SKM-1 (cell line): ENCODE measurements around the gene ABLIM3.

Experiments used
- DNase-seq: peaks from one replicate; lab custom pipeline; 2025; ENCODE audit not compliant: unreplicated experiment; lab: John Stamatoyannopoulos, UW

ABLIM3 gene

GRCh38 chr5:149132474-149132873, 8.8 kb upstream of the ABLIM3 start:
- no peak for DNase-seq

GRCh38 chr5:149133795-149134777, 7.2 kb upstream of the ABLIM3 start:
- no peak for DNase-seq

DNA sequence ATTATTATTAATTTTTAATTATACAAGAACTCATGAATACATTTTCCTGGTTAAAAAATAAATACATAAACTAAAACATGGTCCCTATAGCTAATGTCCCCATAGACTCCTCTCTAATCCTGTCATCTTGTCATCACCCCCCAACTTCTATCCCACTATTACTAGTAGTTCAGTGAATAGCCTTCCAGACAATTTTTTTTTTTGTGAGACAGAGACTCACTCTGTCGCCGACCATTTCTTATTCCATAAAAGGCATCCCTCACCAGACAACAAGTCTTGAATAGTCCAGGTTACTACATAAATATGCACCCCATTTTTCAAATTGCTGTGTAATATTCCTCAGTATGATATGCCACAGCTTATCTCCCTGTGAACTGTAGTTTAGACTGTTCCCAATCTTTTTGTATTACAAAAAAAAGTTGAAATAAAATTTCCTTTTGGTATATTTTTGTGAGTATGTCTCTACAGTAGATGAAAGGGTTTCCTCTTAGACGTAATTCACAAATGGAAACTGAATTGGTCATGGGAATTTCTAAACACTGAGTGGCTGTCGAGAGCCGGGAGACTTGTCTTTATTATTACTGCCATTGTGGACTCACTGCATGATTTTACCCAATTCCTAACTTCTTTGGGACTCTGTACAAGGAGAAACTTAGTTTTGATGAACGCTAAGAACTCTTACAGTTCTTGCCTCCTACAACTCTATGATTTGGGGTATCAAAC, 6.4 kb upstream of the ABLIM3 start:
- no peak for DNase-seq

DNA sequence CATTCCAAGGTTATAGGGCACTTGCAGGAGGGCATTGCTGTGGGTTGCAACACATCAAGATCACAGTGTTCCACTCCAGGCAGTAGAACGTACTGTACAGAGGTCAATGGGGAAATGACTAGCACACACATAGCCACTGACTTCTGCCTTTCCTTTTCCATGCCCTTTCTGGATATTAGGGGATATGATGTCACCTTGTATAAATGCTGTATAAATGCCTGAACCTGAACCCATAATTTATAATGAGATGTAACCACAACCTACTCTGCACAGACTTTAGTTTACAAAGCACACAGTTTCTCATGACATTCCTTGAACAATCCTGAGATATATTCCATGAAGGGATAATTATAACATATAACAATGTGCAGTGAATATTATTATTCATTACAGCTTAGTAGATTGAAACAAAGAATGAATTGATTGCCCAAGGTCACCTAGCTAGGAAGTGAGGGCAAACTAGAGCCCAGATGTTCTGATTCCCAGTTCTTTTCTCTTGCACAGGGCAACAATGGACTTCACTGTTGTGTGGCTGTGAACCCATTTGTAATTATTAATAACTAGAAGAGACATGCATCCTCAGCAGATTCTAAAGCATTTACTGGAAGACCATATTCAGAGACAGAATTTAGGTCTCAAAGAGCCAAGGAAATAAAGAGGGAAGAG, 5.6 kb upstream of the ABLIM3 start:
- no peak for DNase-seq

- no peak for DNase-seq
Observed at GRCh38 chr5:149138182-149138923, 2.9 kb upstream of the ABLIM3 start.

GRCh38 chr5:149140197-149141002, 893 bp upstream of the ABLIM3 start:
- no peak for DNase-seq

- no peak for DNase-seq
Observed at GRCh38 chr5:149141957-149142851, 911 bp downstream of the ABLIM3 start.

DNA sequence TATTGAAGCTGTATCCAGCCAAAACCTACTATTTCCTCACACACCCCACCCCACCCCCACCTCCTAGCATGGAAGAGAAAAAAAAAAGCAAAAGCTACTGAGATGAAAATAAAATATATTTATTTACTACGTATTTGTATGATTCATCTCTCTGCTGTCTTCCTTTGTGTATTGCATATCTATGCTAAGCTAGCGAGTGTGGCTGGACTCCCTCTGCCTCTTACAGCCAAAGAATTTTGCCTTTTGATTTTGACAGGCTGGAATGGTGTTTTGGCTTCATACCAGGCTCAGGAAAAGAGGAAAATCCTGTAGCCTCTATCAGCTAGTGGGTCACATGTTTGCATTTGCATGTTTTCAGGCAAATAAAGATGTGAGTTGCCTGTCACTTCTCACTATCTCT, 2.2 kb downstream of the ABLIM3 start:
- DNase-seq, result no peak

GRCh38 chr5:149144637-149145036, 3.3 kb downstream of the ABLIM3 start:
- no peak for DNase-seq

- DNase-seq, result no peak
Observed at GRCh38 chr5:149145138-149145537, 3.8 kb downstream of the ABLIM3 start.

- no peak for DNase-seq
Observed at GRCh38 chr5:149147676-149148075, 6.4 kb downstream of the ABLIM3 start.

DNA sequence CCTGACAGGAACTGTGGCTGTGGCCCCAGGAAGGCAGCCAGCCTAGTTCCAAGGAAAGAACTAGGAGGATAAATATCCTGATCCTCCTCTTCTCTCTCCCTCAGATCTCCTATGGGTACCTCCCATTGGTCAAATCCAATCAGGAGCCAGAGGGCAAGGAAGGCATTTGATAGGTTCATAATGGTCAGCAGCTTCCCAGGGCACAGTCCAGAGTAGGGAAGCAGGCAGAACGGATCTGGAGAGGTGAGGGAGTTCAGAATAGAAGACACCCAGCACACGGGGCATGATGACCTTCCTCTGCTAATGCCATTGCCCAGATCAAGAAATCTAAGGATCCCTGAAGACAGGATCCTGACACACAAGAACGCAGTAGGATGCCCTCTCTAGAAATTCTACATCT, 8.6 kb downstream of the ABLIM3 start:
- DNase-seq, result no peak

GRCh38 chr5:149150457-149150856, 9.2 kb downstream of the ABLIM3 start:
- DNase-seq, result no peak

GRCh38 chr5:149151717-149152116, 10.4 kb downstream of the ABLIM3 start:
- no peak for DNase-seq

GRCh38 chr5:149152317-149152746, 11.0 kb downstream of the ABLIM3 start:
- no peak for DNase-seq

DNA sequence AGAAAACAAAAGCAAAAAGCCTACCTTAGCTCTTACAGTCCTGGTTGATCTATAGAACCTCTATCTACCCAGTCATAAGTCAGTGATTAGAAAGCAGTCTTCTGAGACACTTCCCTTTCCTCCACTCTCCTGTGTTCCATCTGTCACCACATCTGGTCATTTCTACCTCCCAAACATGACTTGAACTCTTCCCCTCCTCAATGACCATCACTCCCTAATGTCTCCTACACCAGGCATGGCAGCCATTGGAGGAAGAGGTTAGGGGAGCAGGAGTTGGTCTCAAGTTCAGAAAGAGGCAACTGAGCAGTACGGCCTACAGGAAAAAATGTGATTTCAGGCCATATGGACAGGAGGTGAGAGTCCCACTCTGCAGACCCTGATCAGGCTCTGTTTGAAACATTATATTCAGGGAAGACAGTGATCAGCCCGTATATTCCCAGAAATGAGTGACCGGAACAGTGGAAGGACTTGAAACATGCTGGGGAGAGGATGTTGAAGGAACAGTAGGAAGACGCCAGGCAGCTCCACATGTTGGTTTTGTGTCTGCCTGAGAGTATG, 12.0 kb downstream of the ABLIM3 start:
- no peak for DNase-seq

GRCh38 chr5:149153751-149154610, 12.7 kb downstream of the ABLIM3 start:
- DNase-seq, result peak; percentile 52

DNA sequence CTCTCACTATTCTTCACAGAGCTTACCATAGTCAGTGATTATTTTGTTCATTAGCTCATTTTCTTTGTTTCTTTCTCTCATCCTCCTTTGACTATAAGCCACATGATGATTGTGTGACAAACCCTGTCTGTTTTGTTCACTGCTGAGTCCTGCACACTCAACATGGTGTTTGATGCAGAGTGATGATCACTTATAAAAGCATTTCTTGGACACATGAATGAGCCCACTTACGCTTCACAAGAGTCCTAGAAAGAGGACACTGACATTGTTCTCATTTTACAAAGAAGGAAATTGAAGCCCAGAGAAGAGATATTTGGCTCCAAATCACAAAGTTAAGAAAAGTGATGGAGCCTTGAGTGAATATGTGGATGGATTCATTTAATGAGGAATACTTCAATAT, 13.4 kb downstream of the ABLIM3 start:
- DNase-seq, result no peak
